ENCODE measurements around the gene NHSL2.

- TF ChIP-seq CTCF (IDR thresholded peaks at IDR 0.05) (no peak), POLR2A (IDR thresholded peaks at IDR 0.05) (no peak)
These were observed 7.1 kb downstream of the NHSL2 start for GRCh38 chrX:71917621-71918343.

All from lower leg skin (tissue), 3 donors.